GM12878 (cell line): ENCODE data around the gene UBE2E1. TPM values are rescaled to one million over a fixed set of nuclear protein-coding genes. Genes with fewer than 3 reads are reported as not detected.

ENCODE experiments used
- ATAC-seq: fragments of 200-7000 bp; cut with Tn5 transposase; 3 replicates; pipeline ENCODE4 v1.9.1; 2020; ENCODE audit warnings: mild to moderate bottlenecking, moderate library complexity
- BruUV-seq: library from RNA; stranded (reverse); fragments of 400-500 nt; replicated peaks from 2 replicates; lab custom pipeline; 2021; lab: Mats Ljungman, UMichigan
- CTCF ChIA-PET: fragments of 300-600 bp; sonication (Branson Sonifier 250); formaldehyde crosslinking; extraction: SDS; loops from one replicate; lab custom pipeline; 2021; ENCODE audit warnings: inconsistent platforms; lab: Yijun Ruan, JAX
- POLR2A ChIA-PET: fragments of 350-600 bp; formaldehyde crosslinking; extraction: SDS; loops from one replicate; lab custom pipeline; 2021; ENCODE audit warnings: inconsistent platforms; lab: Charles Lee
- RAD21 ChIA-PET: fragments of 300-600 bp; sonication (Branson Sonifier 250); formaldehyde crosslinking; loops from one replicate; lab custom pipeline; 2023; ENCODE audit warnings: antibody characterized with exemption; ENCODE audit not compliant: unreplicated experiment; lab: Charles Lee
- SMC1A ChIA-PET: fragments of 300-600 bp; sonication (Branson Sonifier 250); formaldehyde crosslinking; loops from one replicate; lab custom pipeline; 2023; ENCODE audit not compliant: unreplicated experiment, uncharacterized antibody; lab: Charles Lee
- DNase-seq: peaks from one replicate; pipeline ENCODE4 v3.0.0-alpha.2; 2011; ENCODE audit warnings: low read depth, low spot score
- FAIRE-seq: peaks from 3 replicates; lab custom pipeline; 2011; peaks lifted over from hg19 to GRCh38; lab: Jason Lieb, UNC
- H2AFZ ChIP-seq: 2 replicates; pipeline ENCODE4 v1.6.0; 2011; ENCODE audit warnings: low read depth, low read length, control low read depth; ENCODE audit not compliant: control insufficient read depth
- H3K27ac ChIP-seq: 2 replicates; pipeline ENCODE4 v1.5.1; 2011; ENCODE audit warnings: control low read depth; ENCODE audit not compliant: control insufficient read depth, insufficient read depth
- H3K27me3 ChIP-seq, 2 experiments: replicated peaks in 1 of 2; 2 replicates each; pipeline versions ENCODE4 v1.6.0 to v1.6.1; 2011; ENCODE audit warnings: low read length in 1 of 2; ENCODE audit not compliant: control insufficient read depth in 2 of 2, insufficient read depth in 2 of 2
- H3K36me3 ChIP-seq, 2 experiments: 2 replicates each; pipeline ENCODE4 v1.5.1; 2011; ENCODE audit warnings: low read length in 1 of 2; ENCODE audit not compliant: control insufficient read depth in 2 of 2, insufficient read depth in 2 of 2
- H3K4me1 ChIP-seq: 2 replicates; pipeline ENCODE4 v1.6.1; 2011; ENCODE audit warnings: mild to moderate bottlenecking, low read length, moderate library complexity, mixed read lengths; ENCODE audit not compliant: control insufficient read depth, insufficient read depth
- H3K4me2 ChIP-seq: 2 replicates; pipeline ENCODE4 v1.6.0; 2011; ENCODE audit warnings: control low read depth; ENCODE audit not compliant: control insufficient read depth, insufficient read depth
- H3K4me3 ChIP-seq: fragments of 200-600 bp; sonication (generic); 2 replicates; pipeline ENCODE4 v1.5.1; 2016
- H3K79me2 ChIP-seq: 2 replicates; pipeline ENCODE4 v1.6.0; 2011; ENCODE audit warnings: low read length; ENCODE audit not compliant: control insufficient read depth, insufficient read depth
- H3K9ac ChIP-seq: 2 replicates; pipeline ENCODE4 v1.8.0; 2011; ENCODE audit warnings: low read length, control low read depth, mixed read lengths; ENCODE audit not compliant: control insufficient read depth, insufficient read depth
- H3K9me3 ChIP-seq: replicated peaks from 3 replicates; pipeline ENCODE4 v1.5.1; 2011; ENCODE audit warnings: mild to moderate bottlenecking, low read length; ENCODE audit not compliant: control insufficient read depth, insufficient read depth
- H4K20me1 ChIP-seq: 2 replicates; pipeline ENCODE4 v1.6.0; 2011; ENCODE audit not compliant: control insufficient read depth, insufficient read depth
- BMI1 ChIP-seq: fragments of 450-650 bp; IDR thresholded peaks from 2 replicates; pipeline ENCODE4 v1.6.1; 2016; ENCODE audit warnings: mild to moderate bottlenecking, moderate library complexity, borderline replicate concordance
- MEF2A ChIP-seq: IDR thresholded peaks from 2 replicates; pipeline ENCODE4 v1.6.1; 2011; ENCODE audit warnings: low read depth, mild to moderate bottlenecking, low read length, moderate library complexity; ENCODE audit not compliant: insufficient read depth
- POLR2AphosphoS5 ChIP-seq: IDR thresholded peaks from 2 replicates; pipeline ENCODE4 v1.6.1; 2011; ENCODE audit warnings: mild to moderate bottlenecking, low read length, inconsistent platforms
- RBBP5 ChIP-seq: fragments of 200-600 bp; sonication (generic); conservative IDR thresholded peaks from 2 replicates; pipeline ENCODE4 v1.6.1; 2016
- RELA ChIP-seq: fragments of 450-650 bp; IDR thresholded peaks from 2 replicates; pipeline ENCODE4 v1.8.0; 2014; ENCODE audit warnings: borderline replicate concordance; ENCODE audit not compliant: partially characterized antibody
- RFX5 ChIP-seq: IDR thresholded peaks from 2 replicates; pipeline ENCODE4 v1.6.1; 2011; ENCODE audit warnings: low read depth, low read length, improper control_type of control experiment
- ZNF274 ChIP-seq: IDR thresholded peaks from one replicate; pipeline ENCODE4 v1.8.0; 2011; ENCODE audit not compliant: insufficient read length, insufficient read depth
- ZNF384 ChIP-seq: IDR thresholded peaks from 2 replicates; pipeline ENCODE4 v1.6.1; 2012; ENCODE audit warnings: low read depth, mild to moderate bottlenecking, low read length, improper control_type of control experiment, borderline replicate concordance
- WGBS: methylation state at CpG from one replicate; pipeline ENCODE4 v1.1.6; 2016; ENCODE audit warnings: low lambda C conversion rate; ENCODE audit not compliant: insufficient replicate concordance, insufficient coverage; ENCODE audit errors: missing lambda C conversion rate; 5-methylcytosine and 5-hydroxymethylcytosine counted together
- in situ Hi-C: fragments of 300-500 bp; cut with MboI; formaldehyde crosslinking; loops from 9 replicates; pipeline ENCODE4 v1.14.3; 2018; ENCODE audit warnings: mixed read lengths
- intact Hi-C: fragments of 100-400 bp; cut with micrococcal nuclease; formaldehyde crosslinking; loops from one replicate; pipeline ENCODE4 v1.14.2; 2022; ENCODE audit not compliant: unreplicated experiment
- polyA plus RNA-seq, 11 experiments: library from polyadenylated mRNA; depleted of rRNA in 4 of 11; unstranded in 6 of 11; stranded (reverse) in 5 of 11; fragments of >200 nt; fragmentation: Nextera tagmentation in 4 of 11; fragmentation: Illumina TruSeq in 1 of 11; extraction: Ambion mirVana in 4 of 11; extraction: Trizol in 1 of 11; gene quantifications; 1 replicate in 1 of 11; 2 replicates in 10 of 11; pipeline versions ENCODE4 v1.2.1 to v1.2.3, GENCODE V29; 2011 to 2016; ENCODE audit warnings: inconsistent platforms in 2 of 11, missing spikeins in 2 of 11, low read depth in 1 of 11
- total RNA-seq, 4 experiments: library from RNA; depleted of rRNA in 3 of 4; stranded (reverse); fragments of >200 nt in 3 of 4; fragmentation: Illumina TruSeq in 1 of 4; extraction: Trizol in 1 of 4; gene quantifications; 2 replicates each; pipeline versions ENCODE4 v1.2.1 to v1.2.3, GENCODE V29; 2013 to 2021
- TF ChIP-seq, protein P1 (sequence below): IDR thresholded peaks from 2 replicates; pipeline ENCODE4 v1.6.1; 2011; ENCODE audit warnings: borderline replicate concordance, low read depth, mild to moderate bottlenecking, moderate library complexity, low read length; ENCODE audit not compliant: insufficient read depth, poor library complexity, severe bottlenecking
- TF ChIP-seq, protein P2 (sequence below): fragments of 450-650 bp; IDR thresholded peaks from 2 replicates; pipeline ENCODE4 v1.6.1; 2017; ENCODE audit warnings: mild to moderate bottlenecking, low read depth, inconsistent platforms; ENCODE audit not compliant: poor library complexity, severe bottlenecking
- TF ChIP-seq, protein P3 (sequence below): fragments of 450-650 bp; IDR thresholded peaks from 2 replicates; pipeline ENCODE4 v1.6.1; 2016; ENCODE audit warnings: mild to moderate bottlenecking
- TF ChIP-seq, protein P4 (sequence below): IDR thresholded peaks from 2 replicates; pipeline ENCODE4 v1.6.1; 2012; ENCODE audit warnings: mild to moderate bottlenecking, low read depth, low read length
- TF ChIP-seq, protein P5 (sequence below), 3 experiments: IDR thresholded peaks in 2 of 3; conservative IDR thresholded peaks in 1 of 3; 2 replicates each; pipeline ENCODE4 v1.5.1; 2011; ENCODE audit warnings: low read depth in 3 of 3, low read length in 3 of 3, mild to moderate bottlenecking in 3 of 3, control low read depth in 2 of 3, moderate library complexity in 2 of 3, inconsistent platforms in 1 of 3, mixed read lengths in 1 of 3; ENCODE audit not compliant: control insufficient read depth in 2 of 3, insufficient read depth in 1 of 3; ENCODE audit errors: extremely low read depth in 1 of 3

UBE2E1 gene
- total and polyA plus RNA-seq, 10 of the 15 experiments (the other 5 are each of a cell fraction or from before 2014, with no cell fraction given) = 18.7 to 425 (median 147) TPM

DNA sequence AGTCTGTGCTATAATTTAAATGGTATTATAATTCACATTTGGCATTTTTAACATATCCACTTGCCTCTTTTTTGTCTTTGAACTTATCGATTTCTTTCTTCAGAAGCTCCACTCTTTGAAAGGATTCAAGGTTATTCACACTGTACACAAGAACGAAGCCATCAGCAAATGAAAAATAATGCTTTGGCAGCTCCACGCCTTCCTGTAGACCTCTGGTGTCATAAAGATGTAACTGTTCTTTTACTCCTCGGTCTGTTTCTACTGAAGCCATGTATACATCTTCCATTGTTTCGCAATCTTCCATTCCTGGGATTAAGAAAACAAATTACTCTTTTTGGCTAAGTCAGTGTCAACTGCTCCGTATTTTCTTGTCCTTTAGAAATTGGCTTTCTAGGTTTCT is 95.0 kb downstream of the UBE2E1 start:
- POLR2A ChIA-PET = no interaction called here
- H3K27me3 ChIP-seq = no peaks in the 10 kb centered on the region
- SMC1A ChIA-PET = no interaction called here
- H3K9ac ChIP-seq = no peak overlapping the region
- TF ChIP-seq ZNF274 (no peak), RBBP5 (no peak), BMI1 (no peak), MEF2A (no peak), RELA (no peak), RFX5 (no peak), POLR2AphosphoS5 (no peak), ZNF384 (no peak)
- TF ChIP-seq, protein P1, sequence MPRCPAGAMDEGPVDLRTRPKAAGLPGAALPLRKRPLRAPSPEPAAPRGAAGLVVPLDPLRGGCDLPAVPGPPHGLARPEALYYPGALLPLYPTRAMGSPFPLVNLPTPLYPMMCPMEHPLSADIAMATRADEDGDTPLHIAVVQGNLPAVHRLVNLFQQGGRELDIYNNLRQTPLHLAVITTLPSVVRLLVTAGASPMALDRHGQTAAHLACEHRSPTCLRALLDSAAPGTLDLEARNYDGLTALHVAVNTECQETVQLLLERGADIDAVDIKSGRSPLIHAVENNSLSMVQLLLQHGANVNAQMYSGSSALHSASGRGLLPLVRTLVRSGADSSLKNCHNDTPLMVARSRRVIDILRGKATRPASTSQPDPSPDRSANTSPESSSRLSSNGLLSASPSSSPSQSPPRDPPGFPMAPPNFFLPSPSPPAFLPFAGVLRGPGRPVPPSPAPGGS = no peak
- TF ChIP-seq, protein P2, sequence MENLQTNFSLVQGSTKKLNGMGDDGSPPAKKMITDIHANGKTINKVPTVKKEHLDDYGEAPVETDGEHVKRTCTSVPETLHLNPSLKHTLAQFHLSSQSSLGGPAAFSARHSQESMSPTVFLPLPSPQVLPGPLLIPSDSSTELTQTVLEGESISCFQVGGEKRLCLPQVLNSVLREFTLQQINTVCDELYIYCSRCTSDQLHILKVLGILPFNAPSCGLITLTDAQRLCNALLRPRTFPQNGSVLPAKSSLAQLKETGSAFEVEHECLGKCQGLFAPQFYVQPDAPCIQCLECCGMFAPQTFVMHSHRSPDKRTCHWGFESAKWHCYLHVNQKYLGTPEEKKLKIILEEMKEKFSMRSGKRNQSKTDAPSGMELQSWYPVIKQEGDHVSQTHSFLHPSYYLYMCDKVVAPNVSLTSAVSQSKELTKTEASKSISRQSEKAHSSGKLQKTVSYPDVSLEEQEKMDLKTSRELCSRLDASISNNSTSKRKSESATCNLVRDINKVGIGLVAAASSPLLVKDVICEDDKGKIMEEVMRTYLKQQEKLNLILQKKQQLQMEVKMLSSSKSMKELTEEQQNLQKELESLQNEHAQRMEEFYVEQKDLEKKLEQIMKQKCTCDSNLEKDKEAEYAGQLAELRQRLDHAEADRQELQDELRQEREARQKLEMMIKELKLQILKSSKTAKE = no peak
- TF ChIP-seq, protein P3, sequence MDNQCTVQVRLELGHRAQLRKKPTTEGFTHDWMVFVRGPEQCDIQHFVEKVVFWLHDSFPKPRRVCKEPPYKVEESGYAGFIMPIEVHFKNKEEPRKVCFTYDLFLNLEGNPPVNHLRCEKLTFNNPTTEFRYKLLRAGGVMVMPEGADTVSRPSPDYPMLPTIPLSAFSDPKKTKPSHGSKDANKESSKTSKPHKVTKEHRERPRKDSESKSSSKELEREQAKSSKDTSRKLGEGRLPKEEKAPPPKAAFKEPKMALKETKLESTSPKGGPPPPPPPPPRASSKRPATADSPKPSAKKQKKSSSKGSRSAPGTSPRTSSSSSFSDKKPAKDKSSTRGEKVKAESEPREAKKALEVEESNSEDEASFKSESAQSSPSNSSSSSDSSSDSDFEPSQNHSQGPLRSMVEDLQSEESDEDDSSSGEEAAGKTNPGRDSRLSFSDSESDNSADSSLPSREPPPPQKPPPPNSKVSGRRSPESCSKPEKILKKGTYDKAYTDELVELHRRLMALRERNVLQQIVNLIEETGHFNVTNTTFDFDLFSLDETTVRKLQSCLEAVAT = no peak
- TF ChIP-seq, protein P4, sequence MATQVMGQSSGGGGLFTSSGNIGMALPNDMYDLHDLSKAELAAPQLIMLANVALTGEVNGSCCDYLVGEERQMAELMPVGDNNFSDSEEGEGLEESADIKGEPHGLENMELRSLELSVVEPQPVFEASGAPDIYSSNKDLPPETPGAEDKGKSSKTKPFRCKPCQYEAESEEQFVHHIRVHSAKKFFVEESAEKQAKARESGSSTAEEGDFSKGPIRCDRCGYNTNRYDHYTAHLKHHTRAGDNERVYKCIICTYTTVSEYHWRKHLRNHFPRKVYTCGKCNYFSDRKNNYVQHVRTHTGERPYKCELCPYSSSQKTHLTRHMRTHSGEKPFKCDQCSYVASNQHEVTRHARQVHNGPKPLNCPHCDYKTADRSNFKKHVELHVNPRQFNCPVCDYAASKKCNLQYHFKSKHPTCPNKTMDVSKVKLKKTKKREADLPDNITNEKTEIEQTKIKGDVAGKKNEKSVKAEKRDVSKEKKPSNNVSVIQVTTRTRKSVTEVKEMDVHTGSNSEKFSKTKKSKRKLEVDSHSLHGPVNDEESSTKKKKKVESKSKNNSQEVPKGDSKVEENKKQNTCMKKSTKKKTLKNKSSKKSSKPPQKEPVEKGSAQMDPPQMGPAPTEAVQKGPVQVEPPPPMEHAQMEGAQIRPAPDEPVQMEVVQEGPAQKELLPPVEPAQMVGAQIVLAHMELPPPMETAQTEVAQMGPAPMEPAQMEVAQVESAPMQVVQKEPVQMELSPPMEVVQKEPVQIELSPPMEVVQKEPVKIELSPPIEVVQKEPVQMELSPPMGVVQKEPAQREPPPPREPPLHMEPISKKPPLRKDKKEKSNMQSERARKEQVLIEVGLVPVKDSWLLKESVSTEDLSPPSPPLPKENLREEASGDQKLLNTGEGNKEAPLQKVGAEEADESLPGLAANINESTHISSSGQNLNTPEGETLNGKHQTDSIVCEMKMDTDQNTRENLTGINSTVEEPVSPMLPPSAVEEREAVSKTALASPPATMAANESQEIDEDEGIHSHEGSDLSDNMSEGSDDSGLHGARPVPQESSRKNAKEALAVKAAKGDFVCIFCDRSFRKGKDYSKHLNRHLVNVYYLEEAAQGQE = no peak
- TF ChIP-seq, protein P5, sequence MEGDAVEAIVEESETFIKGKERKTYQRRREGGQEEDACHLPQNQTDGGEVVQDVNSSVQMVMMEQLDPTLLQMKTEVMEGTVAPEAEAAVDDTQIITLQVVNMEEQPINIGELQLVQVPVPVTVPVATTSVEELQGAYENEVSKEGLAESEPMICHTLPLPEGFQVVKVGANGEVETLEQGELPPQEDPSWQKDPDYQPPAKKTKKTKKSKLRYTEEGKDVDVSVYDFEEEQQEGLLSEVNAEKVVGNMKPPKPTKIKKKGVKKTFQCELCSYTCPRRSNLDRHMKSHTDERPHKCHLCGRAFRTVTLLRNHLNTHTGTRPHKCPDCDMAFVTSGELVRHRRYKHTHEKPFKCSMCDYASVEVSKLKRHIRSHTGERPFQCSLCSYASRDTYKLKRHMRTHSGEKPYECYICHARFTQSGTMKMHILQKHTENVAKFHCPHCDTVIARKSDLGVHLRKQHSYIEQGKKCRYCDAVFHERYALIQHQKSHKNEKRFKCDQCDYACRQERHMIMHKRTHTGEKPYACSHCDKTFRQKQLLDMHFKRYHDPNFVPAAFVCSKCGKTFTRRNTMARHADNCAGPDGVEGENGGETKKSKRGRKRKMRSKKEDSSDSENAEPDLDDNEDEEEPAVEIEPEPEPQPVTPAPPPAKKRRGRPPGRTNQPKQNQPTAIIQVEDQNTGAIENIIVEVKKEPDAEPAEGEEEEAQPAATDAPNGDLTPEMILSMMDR (IDR thresholded peaks at IDR 0.05 in 2 of 3, conservative IDR thresholded peaks at IDR 0.05 in 1 of 3; ENCODE audit: control insufficient read depth in 2 of 3, extremely low read depth in 1 of 3, insufficient read depth in 1 of 3, low read depth in 3 of 3, low read length in 3 of 3) = no peak
- CTCF ChIA-PET = interaction anchor here (1.5 kb wide), 1 partner anchor 67 kb away, joined by 3 read pairs; no protein-coding TSS in a partner anchor
- no peaks in the 10 kb centered on the region for H3K9me3 ChIP-seq
- no peaks in the 10 kb centered on the region for H3K79me2 ChIP-seq
- BruUV-seq = no TSS peak
- no peak overlapping the region for H2AFZ ChIP-seq
- H3K27ac ChIP-seq = no peak overlapping the region
- no peak for FAIRE-seq
- WGBS = 81% methylated on average over 6 of the region's 6 CpGs
- peaks cover 3% of the 10 kb centered on the region in 2 experiments; a peak in 3 of 4 replicates for H3K36me3 ChIP-seq
- H3K4me1 ChIP-seq = no peaks in the 10 kb centered on the region
- in situ Hi-C loops = no loop called here
- H3K4me2 ChIP-seq = no peak overlapping the region
- intact Hi-C loops = no loop called here
- no peak for ATAC-seq
- H3K4me3 ChIP-seq = no peak overlapping the region
- DNase-seq = no peak
- RAD21 ChIA-PET = no interaction called here
- H4K20me1 ChIP-seq = no peaks in the 10 kb centered on the region
